Mononuclear cell (primary cell): ENCODE results near the gene ALOX5. TPM values are rescaled to one million over a fixed set of nuclear protein-coding genes. Genes with fewer than 3 reads are reported as not detected.

Experiments
- H3K27me3 ChIP-seq: 2 replicates; pipeline ENCODE4 v1.6.0; 2011; ENCODE audit warnings: low read length, control low read depth; ENCODE audit not compliant: insufficient read depth
- H3K4me1 ChIP-seq: 2 replicates; pipeline ENCODE4 v1.5.1; 2011; ENCODE audit warnings: mild to moderate bottlenecking, low read length, control low read depth; ENCODE audit not compliant: insufficient read depth
- H3K4me3 ChIP-seq: 2 replicates; pipeline ENCODE4 v1.5.1; 2011; ENCODE audit warnings: mild to moderate bottlenecking, low read length, moderate library complexity
- H3K9me3 ChIP-seq: 2 replicates; pipeline ENCODE4 v1.5.1; 2011; ENCODE audit warnings: low read depth, mild to moderate bottlenecking, control low read depth, low read length
- total RNA-seq: library from RNA; depleted of rRNA; stranded (reverse); fragments of >200 nt; gene quantifications from one replicate; pipeline ENCODE4 v1.2.3, GENCODE V29; 2012

Gene ALOX5
- total RNA-seq, 1 donor = 88.9 TPM

DNA sequence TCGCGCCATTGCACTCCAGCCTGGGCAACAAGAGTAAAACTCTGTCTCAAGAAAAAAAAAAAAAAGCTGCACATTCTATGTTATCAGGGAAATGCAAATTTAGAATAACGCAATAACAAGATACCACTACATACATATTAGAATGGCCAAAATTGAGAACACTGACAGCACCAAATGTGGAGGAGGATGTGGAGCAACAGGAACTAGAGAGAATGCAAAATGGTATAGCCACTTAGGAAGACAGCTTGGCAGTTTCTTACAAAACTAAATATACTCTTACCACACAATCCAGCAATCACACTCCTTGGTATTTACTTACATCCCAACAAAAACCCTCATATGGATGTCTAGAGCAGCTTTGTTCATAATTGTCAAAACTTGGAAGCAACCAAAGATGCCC lies 76.8 kb downstream of the ALOX5 start:
- Histone ChIP-seq H3K4me1 (no peaks in the 10 kb centered on the region), H3K27me3 (no peaks in the 10 kb centered on the region), H3K4me3 (no peak overlapping the region), H3K9me3 (no peaks in the 10 kb centered on the region)

DNA sequence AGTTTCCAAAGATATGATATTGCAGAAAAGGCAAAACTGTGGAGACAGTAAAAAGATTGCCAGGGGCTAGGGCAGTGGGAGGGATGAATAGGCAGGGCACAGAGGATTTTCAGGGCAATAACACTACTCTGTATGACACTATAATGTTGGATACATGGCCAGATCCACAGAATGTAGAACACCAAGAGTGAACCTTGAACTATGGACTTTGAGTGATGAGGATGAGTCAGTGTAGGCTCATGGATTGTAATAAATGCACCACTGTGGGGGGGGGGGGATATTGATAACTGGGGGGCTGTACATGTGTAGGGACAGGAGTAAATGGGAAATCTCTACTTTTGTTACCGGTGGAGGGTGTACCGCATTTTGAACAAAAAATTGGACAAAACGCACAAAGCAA lies 77.4 kb downstream of the ALOX5 start:
- Histone ChIP-seq H3K27me3 (no peaks in the 10 kb centered on the region), H3K9me3 (no peaks in the 10 kb centered on the region), H3K4me3 (no peak overlapping the region), H3K4me1 (no peaks in the 10 kb centered on the region)

DNA sequence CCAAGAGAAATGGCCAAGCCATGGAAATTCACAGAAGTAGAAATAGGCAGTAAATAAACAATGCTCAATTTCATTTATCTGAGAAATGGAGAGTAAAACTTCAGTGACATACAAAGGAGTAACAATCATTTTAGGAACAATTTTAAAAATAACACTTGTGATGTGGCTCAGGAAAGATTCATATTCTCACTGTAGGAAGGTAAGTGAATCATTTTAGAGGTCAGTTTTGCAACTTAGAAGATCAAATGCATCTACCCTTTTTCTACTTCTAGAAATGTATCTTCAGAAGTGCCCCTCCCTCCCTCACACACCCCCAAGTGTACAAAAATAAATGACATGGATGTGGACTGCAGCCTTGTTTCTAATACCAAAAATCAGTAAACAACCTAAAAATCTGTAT lies 78.3 kb downstream of the ALOX5 start:
- no peaks in the 10 kb centered on the region for H3K27me3 ChIP-seq
- no peaks in the 10 kb centered on the region for H3K9me3 ChIP-seq
- no peak overlapping the region for H3K4me3 ChIP-seq
- no peaks in the 10 kb centered on the region for H3K4me1 ChIP-seq

DNA sequence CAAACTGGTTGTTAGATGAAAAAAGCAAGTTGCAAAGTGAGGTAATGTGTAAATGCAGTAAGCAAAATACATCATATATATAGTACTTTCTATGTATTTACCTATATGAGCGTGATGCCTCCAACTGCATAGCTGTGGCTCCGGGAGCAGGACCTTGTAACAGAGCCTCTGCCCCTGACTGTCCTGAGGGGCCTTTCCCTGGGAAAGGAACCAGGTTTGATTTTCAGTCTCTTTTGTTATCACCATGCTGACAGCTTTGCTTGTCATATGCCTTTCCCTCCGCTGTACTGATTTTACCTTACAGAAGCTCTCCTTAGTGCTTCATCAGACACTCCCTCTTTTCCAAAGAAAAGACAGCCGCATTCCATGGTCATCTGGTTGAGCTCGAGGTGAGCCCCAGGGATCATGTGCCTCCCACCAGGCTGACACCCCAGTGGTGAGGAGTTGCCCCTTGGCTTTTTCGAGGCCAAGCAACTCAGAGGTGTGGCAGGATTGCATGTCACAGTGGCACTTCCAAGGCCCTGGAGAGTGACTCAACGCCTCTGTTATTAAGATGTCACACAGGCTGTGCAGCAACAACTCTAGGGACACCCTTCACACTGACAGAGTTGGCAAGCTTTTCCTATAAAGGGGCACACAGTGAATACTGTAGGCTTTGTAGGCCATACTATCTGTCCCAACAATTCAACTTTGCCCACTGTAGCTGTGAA lies 78.9 kb downstream of the ALOX5 start:
- Histone ChIP-seq H3K27me3 (no peaks in the 10 kb centered on the region), H3K4me1 (no peaks in the 10 kb centered on the region), H3K9me3 (no peaks in the 10 kb centered on the region), H3K4me3 (no peak overlapping the region)

DNA sequence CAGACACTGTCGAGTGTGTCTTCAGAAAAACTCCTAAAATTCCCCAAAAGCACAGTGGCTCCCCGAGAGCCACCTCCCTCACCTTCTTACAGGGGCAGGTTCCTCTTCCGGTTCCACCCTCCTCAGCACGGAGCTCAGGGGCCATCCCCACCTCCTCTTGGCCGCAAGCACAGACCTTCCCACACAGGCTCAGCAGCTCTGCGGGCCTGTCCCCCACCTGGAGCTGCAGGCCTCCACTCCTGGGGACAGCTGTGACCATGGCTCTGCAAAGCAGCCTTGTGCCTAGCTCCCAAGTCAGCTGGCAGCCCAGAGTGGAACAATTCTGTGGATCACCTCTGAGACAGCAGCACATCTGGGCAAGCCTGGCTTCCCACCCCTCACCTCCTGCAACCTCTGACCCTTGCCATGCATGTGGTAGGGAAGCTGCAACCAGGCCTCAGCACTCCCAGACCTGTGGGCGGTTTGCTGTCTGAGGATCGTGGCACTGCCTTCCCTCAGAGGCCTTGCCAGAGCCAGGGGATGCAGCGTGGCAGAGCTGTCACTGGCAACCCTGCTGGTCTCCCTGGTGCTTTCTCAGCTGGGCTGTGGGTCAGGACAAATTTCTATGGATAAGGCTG lies 79.7 kb downstream of the ALOX5 start:
- no peaks in the 10 kb centered on the region for H3K9me3 ChIP-seq

DNA sequence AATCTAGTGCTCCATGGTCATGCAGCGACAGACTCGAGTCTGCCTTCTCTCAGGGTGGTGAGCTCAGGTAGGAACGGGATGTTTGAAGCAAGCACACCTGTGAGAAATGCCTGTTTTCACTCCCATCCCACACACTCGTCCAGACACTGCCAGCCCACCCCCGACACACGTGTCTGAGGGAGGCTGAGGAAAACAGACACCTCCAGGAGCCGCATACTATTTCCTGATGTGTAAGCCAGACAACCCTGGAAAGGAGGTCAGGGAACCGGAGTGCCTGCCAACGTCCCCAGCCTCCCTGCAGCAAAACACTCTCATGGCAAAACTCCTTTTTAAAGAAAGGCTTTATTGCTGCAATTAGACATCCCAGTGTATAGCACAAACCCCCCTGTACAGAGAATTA lies 80.2 kb downstream of the ALOX5 start:
- H3K4me3 ChIP-seq = no peak overlapping the region
- H3K4me1 ChIP-seq = peaks cover 3% of the 10 kb centered on the region
- H3K9me3 ChIP-seq = no peaks in the 10 kb centered on the region
- H3K27me3 ChIP-seq = no peaks in the 10 kb centered on the region

More for the DNA sequence above, 79.7 kb downstream of the ALOX5 start:
- Histone ChIP-seq H3K4me1 (no peaks in the 10 kb centered on the region), H3K4me3 (no peak overlapping the region), H3K27me3 (no peaks in the 10 kb centered on the region)

DNA sequence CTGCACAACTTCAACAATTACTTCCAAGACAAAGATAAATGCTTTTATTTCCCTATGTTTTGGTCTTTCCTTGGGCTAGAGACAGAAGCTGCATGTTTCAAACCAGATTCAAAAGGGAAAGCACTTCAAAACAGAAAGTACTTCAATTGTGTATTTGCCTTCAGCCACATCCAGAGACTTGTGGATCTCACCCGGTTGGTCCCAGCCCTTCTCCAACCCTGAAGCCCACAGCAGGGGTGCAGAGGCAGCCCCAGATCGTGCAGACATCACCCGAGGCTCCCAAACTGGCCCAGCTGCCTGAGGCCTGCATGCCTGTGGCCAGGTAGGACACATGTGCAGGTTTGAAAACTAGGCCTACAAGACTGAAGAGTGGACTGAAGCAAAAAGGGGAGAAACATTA lies 80.8 kb downstream of the ALOX5 start:
- Histone ChIP-seq H3K9me3 (no peaks in the 10 kb centered on the region), H3K27me3 (no peaks in the 10 kb centered on the region), H3K4me3 (no peak overlapping the region), H3K4me1 (peaks cover 9% of the 10 kb centered on the region)

DNA sequence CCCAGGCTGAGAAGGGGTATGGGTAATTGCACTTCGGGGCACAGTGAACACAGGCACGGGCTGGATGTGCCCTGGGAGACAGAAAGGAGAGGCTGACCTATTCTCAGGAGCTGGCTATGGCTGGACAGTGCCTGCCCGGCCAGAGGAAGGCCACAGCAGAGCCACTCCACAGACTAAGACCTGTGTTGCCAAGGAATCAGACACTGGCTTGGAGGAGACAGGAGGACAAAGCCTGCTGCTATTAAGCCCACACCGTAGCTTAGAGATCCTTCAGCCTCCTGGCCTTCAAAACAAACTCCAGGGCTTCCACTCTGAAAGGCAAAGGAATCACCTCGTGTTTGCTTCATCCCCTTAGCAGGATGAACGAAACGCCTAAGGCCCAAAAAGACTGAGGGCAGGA lies 82.2 kb downstream of the ALOX5 start:
- Histone ChIP-seq H3K4me3 (no peak overlapping the region), H3K4me1 (peaks cover 23% of the 10 kb centered on the region), H3K9me3 (no peaks in the 10 kb centered on the region), H3K27me3 (no peaks in the 10 kb centered on the region)

DNA sequence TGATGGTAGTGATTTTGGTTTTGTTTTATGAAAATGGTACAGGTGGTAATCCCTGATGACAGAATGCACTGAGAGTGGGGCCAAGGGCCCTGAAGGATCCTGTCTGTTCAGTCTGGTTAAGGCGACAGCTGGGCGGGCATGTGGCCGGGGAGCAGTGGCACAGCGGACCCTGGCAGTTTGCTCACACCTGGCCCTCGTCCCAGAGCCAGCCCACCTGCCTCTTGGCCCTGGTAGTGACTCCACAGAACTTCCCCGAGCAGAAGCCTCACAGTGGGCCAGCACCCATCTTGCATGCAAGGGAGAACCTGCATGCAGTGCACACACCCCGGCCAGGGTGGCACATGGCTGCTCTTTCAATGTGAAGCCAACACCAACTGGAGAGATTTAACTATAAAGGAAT lies 82.8 kb downstream of the ALOX5 start:
- H3K4me1 ChIP-seq = peaks cover 29% of the 10 kb centered on the region
- H3K4me3 ChIP-seq = no peak overlapping the region
- H3K9me3 ChIP-seq = no peaks in the 10 kb centered on the region
- H3K27me3 ChIP-seq = no peaks in the 10 kb centered on the region

DNA sequence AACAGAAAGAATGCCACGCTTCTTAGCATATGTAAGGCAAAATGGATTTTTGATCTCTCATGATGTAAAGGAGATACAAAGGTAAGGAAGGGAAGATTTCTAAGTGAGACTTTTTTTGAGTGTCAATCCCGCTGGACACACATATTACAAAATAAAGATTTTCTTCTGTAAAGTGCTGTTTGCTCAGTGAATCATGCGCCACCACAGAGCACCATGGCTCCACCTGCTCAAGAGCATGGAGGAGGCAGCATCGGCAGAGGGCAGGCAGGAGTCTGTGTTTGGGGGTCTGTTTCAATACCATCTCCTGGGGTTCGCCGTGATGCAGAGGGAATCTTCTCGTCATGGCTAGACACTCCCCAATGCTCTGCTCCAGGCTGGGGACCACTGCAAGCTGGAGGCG lies 83.5 kb downstream of the ALOX5 start:
- peaks cover 34% of the 10 kb centered on the region for H3K4me1 ChIP-seq
- no peaks in the 10 kb centered on the region for H3K9me3 ChIP-seq
- no peak overlapping the region for H3K4me3 ChIP-seq
- no peaks in the 10 kb centered on the region for H3K27me3 ChIP-seq

DNA sequence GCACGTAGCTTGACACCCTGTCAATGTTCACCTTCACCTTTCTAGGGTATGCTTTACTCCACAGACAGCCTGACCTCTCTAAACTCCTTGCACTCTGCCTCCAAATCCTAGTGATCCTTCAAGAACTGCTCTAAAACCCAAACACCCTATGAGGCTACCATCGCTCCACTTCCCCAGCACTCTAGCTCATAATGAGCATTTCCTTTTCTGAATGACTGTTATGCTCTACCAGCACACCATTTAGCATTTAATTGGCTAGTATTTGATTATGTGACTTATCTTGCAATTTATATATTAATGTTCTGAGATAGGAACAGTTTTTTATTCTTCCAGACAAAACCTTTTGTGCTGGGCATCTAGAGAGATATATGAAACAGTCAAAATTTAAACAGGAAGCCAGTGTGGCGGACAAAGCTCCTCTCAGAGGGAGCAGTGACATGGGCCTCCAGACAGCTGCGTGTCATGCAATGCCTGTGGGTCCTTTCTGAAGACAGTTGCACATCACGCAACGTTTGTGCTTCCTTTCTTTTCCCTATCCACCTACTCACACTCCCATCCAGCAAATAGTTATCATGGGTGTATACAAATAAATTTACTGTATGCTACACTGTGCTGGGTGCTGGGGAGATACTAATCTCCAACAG lies 86.3 kb downstream of the ALOX5 start:
- peaks cover 50% of the 10 kb centered on the region for H3K4me1 ChIP-seq
- H3K9me3 ChIP-seq = no peaks in the 10 kb centered on the region
- H3K4me3 ChIP-seq = no peak overlapping the region
- no peaks in the 10 kb centered on the region for H3K27me3 ChIP-seq

DNA sequence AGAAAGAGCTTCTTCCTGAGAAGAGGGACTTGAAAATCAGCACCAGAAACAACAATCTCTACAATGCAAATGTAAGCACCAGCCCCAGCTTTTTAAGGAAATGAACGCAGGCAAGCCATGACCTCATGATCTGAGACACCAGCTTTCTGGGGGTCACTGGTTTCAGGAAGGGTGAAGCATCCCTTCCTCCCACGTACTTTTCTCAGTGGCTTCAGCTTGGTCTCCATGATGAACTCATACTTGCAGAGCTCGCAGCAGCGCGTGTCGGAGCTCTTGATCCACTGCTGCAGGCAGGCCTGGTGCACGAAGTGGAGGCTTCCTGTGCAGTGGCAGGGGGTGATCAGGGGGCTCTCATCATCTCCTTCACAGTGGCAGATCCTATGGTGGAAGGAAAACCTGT lies 87.0 kb downstream of the ALOX5 start:
- Histone ChIP-seq H3K4me1 (peaks cover 53% of the 10 kb centered on the region), H3K4me3 (no peak overlapping the region), H3K9me3 (no peaks in the 10 kb centered on the region), H3K27me3 (no peaks in the 10 kb centered on the region)

DNA sequence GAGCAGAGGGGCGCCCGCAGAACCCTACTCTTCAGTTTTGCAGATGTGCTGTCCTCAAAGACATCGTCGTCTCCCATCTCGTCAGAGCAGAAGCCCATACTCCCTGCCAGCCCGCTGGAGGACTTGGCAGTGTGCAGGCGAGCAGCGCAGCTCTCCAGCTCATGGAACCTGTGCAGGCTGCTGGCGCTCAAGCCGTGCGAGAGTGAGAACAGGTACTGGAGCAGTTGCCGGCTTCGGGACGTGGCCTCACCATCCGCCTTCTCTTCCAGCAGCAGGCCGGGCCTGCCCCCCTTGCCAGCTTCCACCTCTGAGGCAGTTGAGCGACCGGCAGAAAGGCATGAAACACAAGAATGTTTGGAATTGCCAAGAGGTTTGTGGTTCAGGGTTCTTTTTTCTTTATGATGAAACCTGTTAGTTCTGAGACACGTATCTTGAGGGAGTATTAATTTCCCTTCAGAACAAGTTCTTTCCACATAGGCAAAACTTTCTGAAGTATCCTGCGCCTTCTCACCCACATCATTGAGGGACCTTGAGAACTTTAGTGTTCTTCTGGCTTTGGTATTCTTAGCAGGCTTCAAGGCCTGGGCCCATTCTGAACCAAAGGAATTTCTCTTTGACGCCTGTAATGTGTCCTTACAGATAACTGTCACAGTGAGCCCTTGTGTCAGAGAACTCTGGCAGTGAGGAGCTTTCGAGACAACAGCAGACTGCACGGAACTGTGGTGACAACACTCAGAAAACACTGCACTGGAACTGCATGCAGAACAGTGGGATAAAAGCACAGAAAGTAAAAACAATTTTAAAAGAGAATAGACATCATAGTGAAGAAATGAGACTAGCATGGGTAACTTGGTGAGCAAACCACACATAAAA lies 89.5 kb downstream of the ALOX5 start:
- H3K4me1 ChIP-seq = peaks cover 64% of the 10 kb centered on the region
- H3K27me3 ChIP-seq = no peaks in the 10 kb centered on the region
- no peaks in the 10 kb centered on the region for H3K9me3 ChIP-seq
- H3K4me3 ChIP-seq = peak overlapping the region; percentile 4

DNA sequence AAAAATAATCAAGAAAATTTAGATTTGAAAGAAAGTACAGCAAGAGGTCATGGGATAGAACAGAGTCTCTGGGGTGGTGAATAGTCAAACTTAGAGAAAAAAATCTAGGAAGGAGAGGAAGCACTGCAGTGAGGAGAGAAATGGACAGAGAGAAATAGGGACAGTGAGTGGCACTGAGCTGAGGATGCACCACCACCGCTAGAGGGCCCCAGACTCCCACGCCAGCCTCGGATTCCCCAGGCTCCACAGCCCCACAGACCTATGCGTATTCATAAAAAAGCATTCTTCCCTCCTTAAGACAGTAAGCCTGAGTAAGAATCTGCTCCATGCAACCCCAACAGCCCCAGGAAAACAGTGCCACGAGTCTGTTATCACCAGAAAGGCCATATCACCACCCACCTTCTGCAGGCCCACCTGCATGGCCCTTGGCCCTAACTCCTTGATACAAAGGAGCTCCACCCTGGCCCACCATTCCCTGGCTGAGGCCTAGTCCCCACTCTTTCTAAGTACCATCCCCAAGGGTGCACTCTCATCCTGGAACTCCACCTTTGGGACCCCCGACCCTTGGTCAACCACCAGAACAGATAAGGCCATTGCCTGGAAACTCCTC lies 91.0 kb downstream of the ALOX5 start:
- H3K9me3 ChIP-seq = no peaks in the 10 kb centered on the region
- H3K4me3 ChIP-seq = no peak overlapping the region
- peaks cover 59% of the 10 kb centered on the region for H3K4me1 ChIP-seq
- no peaks in the 10 kb centered on the region for H3K27me3 ChIP-seq

DNA sequence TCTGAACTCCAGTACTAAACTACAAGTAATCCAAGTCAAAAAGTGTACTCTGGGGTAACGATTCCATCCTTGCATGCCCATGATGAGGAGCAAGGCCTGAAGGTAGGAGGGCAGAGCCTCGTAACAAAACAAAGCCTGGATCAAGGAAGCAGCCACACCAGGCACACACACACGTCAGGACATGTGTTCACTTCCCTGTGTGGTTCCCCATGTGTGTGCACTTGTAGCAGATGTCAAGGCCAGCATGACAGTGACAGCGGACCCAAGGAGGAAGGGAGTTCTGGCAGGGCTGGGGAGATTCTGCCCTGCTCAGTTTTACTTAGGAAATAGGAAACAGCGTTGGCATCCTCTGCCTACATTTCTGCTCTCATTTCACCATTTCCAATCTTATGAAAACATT lies 92.8 kb downstream of the ALOX5 start:
- no peaks in the 10 kb centered on the region for H3K9me3 ChIP-seq
- no peak overlapping the region for H3K4me3 ChIP-seq
- peaks cover 53% of the 10 kb centered on the region for H3K4me1 ChIP-seq
- no peaks in the 10 kb centered on the region for H3K27me3 ChIP-seq
